GM12875 (cell line): Measurements from ENCODE around the gene PLA2G15.

ENCODE experiments used
- H3K4me3 ChIP-seq: one replicate; pipeline ENCODE4 v1.5.1; 2011; ENCODE audit warnings: low read depth, low read length, control low read depth
- CTCF ChIP-seq: IDR thresholded peaks from 2 replicates; pipeline ENCODE4 v1.5.1; 2011; ENCODE audit warnings: low read depth, mild to moderate bottlenecking, control low read depth, inconsistent platforms, low read length, moderate library complexity, borderline replicate concordance; ENCODE audit not compliant: insufficient read depth

Gene PLA2G15

GRCh38 chr16:68215302-68215701 is 29.9 kb upstream of the PLA2G15 start:
- no peak overlapping the region for H3K4me3 ChIP-seq
- TF ChIP-seq CTCF, result no peak

GRCh38 chr16:68216240-68216639 is 28.9 kb upstream of the PLA2G15 start:
- no peak for TF ChIP-seq CTCF
- no peak overlapping the region for H3K4me3 ChIP-seq

GRCh38 chr16:68217506-68217905 is 27.7 kb upstream of the PLA2G15 start:
- TF ChIP-seq CTCF, result no peak
- H3K4me3 ChIP-seq, result no peak overlapping the region

GRCh38 chr16:68219725-68220351 is 25.3 kb upstream of the PLA2G15 start:
- H3K4me3 ChIP-seq, result no peak overlapping the region
- no peak for TF ChIP-seq CTCF

- H3K4me3 ChIP-seq, result no peak overlapping the region
- no peak for TF ChIP-seq CTCF
Observed at GRCh38 chr16:68223072-68223471, 22.1 kb upstream of the PLA2G15 start.

GRCh38 chr16:68226116-68226515 is 19.1 kb upstream of the PLA2G15 start:
- no peak for TF ChIP-seq CTCF

GRCh38 chr16:68227183-68227793 is 17.9 kb upstream of the PLA2G15 start:
- no peak overlapping the region for H3K4me3 ChIP-seq
- TF ChIP-seq CTCF, result no peak

More at GRCh38 chr16:68226116-68226515, 19.1 kb upstream of the PLA2G15 start:
- H3K4me3 ChIP-seq, result no peak overlapping the region
